ENCODE data around the gene TRAK1.
A peak's percentile ranks its signal among the peaks of the same experiment; 100 is the strongest.

Gene TRAK1

DNA sequence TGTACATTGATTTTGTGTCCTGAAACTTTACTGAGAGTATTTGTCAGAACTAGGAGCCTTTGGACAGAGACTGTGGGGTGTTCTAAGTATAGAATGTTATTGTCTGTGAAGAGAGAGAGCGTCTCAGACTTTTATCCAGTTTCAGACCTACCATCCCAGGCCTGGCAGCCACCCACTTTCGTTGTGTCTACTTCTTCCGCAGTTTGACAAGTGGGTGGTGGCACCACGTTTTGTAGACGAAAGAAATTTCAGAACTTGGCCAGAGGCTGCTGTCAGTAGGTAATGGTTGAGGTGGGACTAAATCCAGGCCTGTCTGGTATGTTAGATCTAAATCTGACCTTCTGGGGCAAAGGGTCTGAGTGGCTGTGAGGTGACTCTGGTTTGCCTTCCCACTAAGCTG lies 13.4 kb upstream of the TRAK1 start:
- DNase-seq (ENCODE audit: low read depth) = no peak
- H3K4me3 ChIP-seq (ENCODE audit: low read length) = no peak overlapping the region
- TF ChIP-seq, protein P1, sequence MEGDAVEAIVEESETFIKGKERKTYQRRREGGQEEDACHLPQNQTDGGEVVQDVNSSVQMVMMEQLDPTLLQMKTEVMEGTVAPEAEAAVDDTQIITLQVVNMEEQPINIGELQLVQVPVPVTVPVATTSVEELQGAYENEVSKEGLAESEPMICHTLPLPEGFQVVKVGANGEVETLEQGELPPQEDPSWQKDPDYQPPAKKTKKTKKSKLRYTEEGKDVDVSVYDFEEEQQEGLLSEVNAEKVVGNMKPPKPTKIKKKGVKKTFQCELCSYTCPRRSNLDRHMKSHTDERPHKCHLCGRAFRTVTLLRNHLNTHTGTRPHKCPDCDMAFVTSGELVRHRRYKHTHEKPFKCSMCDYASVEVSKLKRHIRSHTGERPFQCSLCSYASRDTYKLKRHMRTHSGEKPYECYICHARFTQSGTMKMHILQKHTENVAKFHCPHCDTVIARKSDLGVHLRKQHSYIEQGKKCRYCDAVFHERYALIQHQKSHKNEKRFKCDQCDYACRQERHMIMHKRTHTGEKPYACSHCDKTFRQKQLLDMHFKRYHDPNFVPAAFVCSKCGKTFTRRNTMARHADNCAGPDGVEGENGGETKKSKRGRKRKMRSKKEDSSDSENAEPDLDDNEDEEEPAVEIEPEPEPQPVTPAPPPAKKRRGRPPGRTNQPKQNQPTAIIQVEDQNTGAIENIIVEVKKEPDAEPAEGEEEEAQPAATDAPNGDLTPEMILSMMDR (IDR thresholded peaks at IDR 0.05; ENCODE audit: insufficient read depth, low read depth, low read length, missing control alignments) = no peak

DNA sequence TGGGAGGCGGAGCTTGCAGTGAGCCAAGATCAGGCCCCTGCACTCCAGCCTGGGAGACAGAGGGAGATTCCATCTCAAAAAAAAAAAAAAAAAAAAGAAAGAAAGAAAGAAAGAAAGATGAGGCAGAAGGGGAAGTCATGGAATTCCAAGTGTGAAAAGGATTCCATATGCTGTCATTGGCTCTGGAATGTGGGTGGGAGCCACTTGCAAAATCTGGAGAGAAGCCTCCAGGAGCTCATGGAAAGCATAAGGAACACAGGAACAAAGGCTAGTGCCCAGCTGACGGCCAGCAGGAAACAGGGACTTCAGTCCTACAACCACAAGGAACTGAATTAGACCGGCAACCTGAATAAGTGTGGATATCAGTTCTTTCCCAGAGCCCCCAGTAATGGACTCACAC lies 12.5 kb upstream of the TRAK1 start:
- no peak overlapping the region for H3K4me3 ChIP-seq (ENCODE audit: low read length)
- TF ChIP-seq, protein P1 (IDR thresholded peaks at IDR 0.05; ENCODE audit: insufficient read depth, low read depth, low read length, missing control alignments) = no peak
- no peak for DNase-seq (ENCODE audit: low read depth)

DNA sequence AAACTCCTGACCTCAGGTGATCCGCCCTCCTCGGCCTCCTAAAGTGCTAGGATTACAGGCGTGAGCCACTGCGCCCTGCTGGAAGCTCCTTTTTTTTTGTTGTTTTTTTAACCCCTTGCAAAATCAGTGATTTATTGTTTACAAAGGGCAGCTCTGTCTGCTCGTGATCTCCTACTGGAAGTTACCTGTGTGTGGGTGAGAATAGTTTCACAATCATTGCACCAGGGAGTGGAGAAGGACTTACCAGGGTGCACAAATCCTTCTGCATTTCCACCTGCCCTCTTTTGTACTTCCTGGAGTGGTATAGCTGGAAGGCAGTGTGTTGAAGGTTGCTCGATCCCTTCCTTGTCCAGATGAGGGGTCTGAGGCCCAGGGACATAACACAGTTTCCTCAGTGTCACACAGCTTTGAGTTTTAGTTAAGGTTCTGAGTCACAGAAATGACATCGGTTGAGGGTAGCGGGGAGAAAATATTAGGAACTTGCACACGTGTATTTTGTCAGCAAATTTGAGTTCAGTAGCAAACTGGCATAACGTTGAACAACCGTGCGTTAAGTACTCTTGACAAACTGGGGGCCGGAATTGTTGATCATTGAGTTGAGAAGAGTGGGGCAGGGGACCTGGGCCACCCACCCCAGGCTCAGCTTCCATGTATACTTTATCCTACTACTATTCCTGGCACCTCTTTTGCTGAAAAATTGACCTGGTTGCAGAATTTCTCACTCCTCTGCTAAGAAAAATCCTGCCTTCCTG lies 11.3 kb upstream of the TRAK1 start:
- TF ChIP-seq, protein P1 (IDR thresholded peaks at IDR 0.05; ENCODE audit: insufficient read depth, low read depth, low read length, missing control alignments) = no peak
- no peak overlapping the region for H3K4me3 ChIP-seq (ENCODE audit: low read length)
- peak; percentile 95 for DNase-seq (ENCODE audit: low read depth)

DNA sequence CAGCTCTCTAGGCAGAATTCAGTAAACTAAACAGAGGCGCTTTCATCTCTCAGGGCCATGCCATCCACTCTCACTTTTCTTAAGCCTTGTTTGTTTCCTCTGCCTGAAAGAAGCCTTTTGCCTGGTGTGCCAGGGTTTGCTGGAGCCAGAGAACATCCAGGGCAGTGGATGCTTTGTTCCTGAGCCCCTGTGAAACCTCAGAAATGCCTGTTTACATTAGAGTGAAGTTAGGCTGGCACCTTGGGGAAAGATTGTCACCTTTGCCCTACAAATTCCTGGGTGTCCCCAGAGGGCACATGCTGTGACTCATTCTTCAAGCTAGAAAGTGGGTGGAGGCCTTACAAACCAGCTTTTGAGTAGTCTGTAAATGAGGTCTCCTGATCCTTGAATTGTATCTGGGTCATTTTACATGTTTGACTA lies 10.7 kb upstream of the TRAK1 start:
- peak; percentile 87 for DNase-seq (ENCODE audit: low read depth)
- TF ChIP-seq, protein P1 (IDR thresholded peaks at IDR 0.05; ENCODE audit: insufficient read depth, low read depth, low read length, missing control alignments) = no peak
- H3K4me3 ChIP-seq (ENCODE audit: low read length) = no peak overlapping the region

DNA sequence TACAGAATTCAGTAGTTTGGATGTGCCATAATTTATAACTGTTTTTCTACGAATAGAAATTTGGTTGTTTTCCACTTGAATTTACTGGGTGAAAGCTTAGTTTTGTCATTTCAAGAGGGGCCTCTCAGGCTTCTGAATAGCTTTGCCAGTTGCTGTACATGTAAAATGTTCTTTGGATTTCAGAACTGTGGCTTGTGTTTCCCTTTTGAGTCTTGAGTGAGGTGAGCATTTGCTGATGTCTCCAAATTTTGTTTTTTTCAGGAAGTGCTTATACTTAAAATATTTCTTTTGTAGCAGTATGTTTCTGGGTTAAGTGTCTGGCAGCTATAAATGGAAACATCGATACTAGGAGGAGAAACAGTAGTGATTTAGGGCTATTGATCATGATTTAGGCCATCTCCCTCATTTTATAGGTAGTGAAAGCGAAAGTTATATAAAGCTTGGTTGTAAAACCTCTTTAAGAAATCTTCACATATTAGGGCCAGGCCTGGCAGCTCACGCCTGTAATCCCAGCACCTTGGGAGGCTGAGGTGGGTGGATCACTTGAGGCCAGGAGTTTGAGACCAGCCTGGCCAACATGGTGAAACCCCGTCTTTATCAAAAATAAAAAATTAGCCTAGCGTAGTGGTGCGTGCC lies 9.2 kb upstream of the TRAK1 start:
- TF ChIP-seq, protein P1 (IDR thresholded peaks at IDR 0.05; ENCODE audit: insufficient read depth, low read depth, low read length, missing control alignments) = no peak
- DNase-seq (ENCODE audit: low read depth) = no peak
- H3K4me3 ChIP-seq (ENCODE audit: low read length) = no peak overlapping the region

DNA sequence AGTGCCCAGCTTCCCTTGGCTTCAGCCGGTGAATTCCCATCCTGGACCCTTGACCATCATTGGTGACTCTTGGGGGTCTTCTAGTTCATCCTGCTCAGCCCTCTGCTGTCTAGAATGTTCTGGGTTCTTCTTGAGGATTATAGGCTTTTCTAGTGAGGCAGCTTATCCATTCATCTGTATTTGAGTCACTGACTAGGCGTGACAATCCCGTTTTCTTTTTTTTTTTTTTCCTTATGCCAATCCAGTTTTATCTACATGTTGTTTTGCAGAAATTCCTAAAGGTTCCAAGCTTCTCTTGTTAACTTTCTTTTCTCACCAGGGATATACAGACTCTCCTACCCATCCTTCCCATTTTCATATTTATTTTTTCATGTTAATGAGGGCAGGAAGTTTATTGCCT lies 6.6 kb upstream of the TRAK1 start:
- DNase-seq (ENCODE audit: low read depth) = no peak
- TF ChIP-seq, protein P1 (IDR thresholded peaks at IDR 0.05; ENCODE audit: insufficient read depth, low read depth, low read length, missing control alignments) = no peak
- H3K4me3 ChIP-seq (ENCODE audit: low read length) = no peak overlapping the region

All from epithelial cell of esophagus (primary cell).